NB4 (cell line): ENCODE results near the gene SUCLG2.

ENCODE experiments used
- DNase-seq: peaks from one replicate; pipeline ENCODE4 v3.0.0; 2010; ENCODE audit warnings: low read depth
- H3K4me3 ChIP-seq: one replicate; pipeline ENCODE4 v1.5.1; 2011; ENCODE audit warnings: mild to moderate bottlenecking, low read depth, low read length, moderate library complexity
- CTCF ChIP-seq: IDR thresholded peaks from one replicate; pipeline ENCODE4 v1.5.1; 2012; ENCODE audit warnings: low read depth, low read length
- MAX ChIP-seq: IDR thresholded peaks from 2 replicates; pipeline ENCODE4 v1.6.1; 2011; ENCODE audit warnings: low read depth, low read length
- MYC ChIP-seq: IDR thresholded peaks from 2 replicates; pipeline ENCODE4 v1.6.1; 2011; ENCODE audit warnings: low read depth, low read length
- POLR2A ChIP-seq: IDR thresholded peaks from 2 replicates; pipeline ENCODE4 v1.6.1; 2011; ENCODE audit warnings: mild to moderate bottlenecking; ENCODE audit not compliant: insufficient read length; ENCODE audit errors: extremely low read depth

The SUCLG2 gene

GRCh38 chr3:67381667-67382272 is 272.6 kb downstream of the SUCLG2 start:
- TF ChIP-seq CTCF (peak; percentile 43), MAX (no peak)
- no peak overlapping the region for H3K4me3 ChIP-seq
- peak; percentile 36 for DNase-seq

GRCh38 chr3:67380118-67380517 is 274.3 kb downstream of the SUCLG2 start:
- no peak for DNase-seq
- no peak overlapping the region for H3K4me3 ChIP-seq
- no peak for TF ChIP-seq MYC
- TF ChIP-seq POLR2A: no peak
- TF ChIP-seq CTCF: no peak
- no peak for TF ChIP-seq MAX

- no peak overlapping the region for H3K4me3 ChIP-seq
- DNase-seq: no peak
- no peak for TF ChIP-seq CTCF
- TF ChIP-seq MYC: no peak
- TF ChIP-seq POLR2A: no peak
- TF ChIP-seq MAX: no peak
Observed at GRCh38 chr3:67377299-67377698, 277.1 kb downstream of the SUCLG2 start.

- no peak for DNase-seq
- H3K4me3 ChIP-seq: no peak overlapping the region
- no peak for TF ChIP-seq POLR2A
- no peak for TF ChIP-seq MYC
- no peak for TF ChIP-seq MAX
- TF ChIP-seq CTCF: no peak
Observed at GRCh38 chr3:67376416-67376815, 278.0 kb downstream of the SUCLG2 start.

GRCh38 chr3:67375976-67376375 is 278.4 kb downstream of the SUCLG2 start:
- no peak for DNase-seq
- TF ChIP-seq MAX: no peak
- TF ChIP-seq POLR2A: no peak
- no peak for TF ChIP-seq MYC
- no peak for TF ChIP-seq CTCF
- no peak overlapping the region for H3K4me3 ChIP-seq

GRCh38 chr3:67362686-67363085 is 291.7 kb downstream of the SUCLG2 start:
- no peak for TF ChIP-seq POLR2A
- TF ChIP-seq MYC: no peak
- TF ChIP-seq CTCF: no peak
- no peak for TF ChIP-seq MAX
- H3K4me3 ChIP-seq: no peak overlapping the region
- no peak for DNase-seq
